GM21529 (cell line): ENCODE data around the gene HDAC4.

Experiments
- ATAC-seq: cut with Tn5 transposase; IDR thresholded peaks from one replicate; pipeline ENCODE4 v1.9.1; 2021; ENCODE audit not compliant: unreplicated experiment

The HDAC4 gene

DNA sequence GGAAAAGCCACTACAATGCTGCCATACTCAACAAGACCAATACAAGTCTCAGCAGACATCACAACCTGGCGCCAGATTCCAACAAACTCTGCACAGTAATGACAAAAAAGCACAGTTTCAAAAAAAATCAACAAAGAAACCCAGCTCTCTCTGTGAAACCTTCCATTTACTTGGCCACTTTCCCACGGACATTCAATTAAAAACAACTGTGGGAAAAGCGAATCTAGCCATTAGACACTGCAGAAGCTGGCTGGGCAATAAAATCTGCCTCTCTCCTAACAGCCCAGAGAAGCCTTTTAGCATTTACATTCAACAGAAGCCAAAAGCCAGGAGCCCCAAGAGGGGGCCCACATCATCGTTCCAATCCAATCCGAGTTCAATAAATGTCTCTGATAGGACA, 128.9 kb downstream of the HDAC4 start:
- ATAC-seq: no peak

DNA sequence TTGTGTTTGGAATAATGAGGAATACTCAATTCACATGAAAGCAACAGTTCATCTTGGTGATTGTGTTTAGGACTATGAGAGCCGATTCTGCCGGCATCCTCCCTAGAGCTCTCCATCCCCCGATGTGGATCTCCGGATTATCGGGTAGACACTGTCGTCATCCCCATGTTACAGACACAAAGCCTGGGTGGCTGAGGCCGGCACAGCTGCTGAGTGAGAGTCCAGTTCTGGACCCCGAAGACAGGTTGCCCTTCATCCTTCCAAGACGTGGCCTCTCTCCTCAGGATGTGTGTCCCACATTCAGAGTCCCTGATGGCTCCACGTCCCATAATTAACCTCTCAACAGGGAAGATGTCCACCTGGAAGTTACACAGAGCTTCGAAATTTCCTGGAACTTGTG, 129.3 kb downstream of the HDAC4 start:
- ATAC-seq: no peak

GRCh38 chr2:239269916-239270315, 130.9 kb downstream of the HDAC4 start:
- no peak for ATAC-seq

- ATAC-seq: no peak
These were observed 131.5 kb downstream of the HDAC4 start for GRCh38 chr2:239269173-239269885.

- no peak for ATAC-seq
These were observed 132.3 kb downstream of the HDAC4 start for GRCh38 chr2:239268549-239268948.

GRCh38 chr2:239268082-239268481, 132.7 kb downstream of the HDAC4 start:
- no peak for ATAC-seq

DNA sequence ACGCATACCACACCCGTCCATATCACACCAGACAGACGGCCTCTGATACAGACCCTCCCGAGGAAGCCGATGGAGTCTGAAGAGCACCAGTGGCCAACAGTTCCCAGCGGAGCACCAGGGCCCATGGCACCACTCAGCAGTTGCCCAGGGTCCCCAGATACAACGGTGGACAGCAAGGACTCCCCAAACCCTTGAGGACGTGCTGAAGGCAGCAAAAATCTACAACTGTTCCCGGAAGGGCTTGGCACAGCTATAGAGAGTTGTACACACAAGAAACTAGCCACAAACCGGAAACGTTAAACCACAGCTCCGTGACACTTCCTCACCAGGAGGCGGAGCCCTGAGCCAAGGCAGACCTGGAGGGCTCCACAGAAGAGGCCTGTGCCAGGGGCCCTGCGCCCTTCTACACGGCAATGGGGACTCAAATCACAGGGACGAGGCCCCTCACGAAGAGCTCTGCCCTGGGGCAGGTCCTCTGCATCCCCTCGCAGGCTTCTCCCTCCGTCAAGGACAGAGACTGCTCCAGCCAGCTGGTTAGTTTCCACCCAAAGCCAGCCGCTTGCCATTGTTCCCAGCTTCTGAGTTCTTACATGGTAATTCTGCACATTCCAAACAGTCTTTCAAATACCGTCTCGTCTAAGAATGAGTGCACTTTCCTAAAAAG, 133.4 kb downstream of the HDAC4 start:
- peak; percentile 87 for ATAC-seq

- ATAC-seq: no peak
These were observed 134.0 kb downstream of the HDAC4 start for GRCh38 chr2:239266779-239267287.

DNA sequence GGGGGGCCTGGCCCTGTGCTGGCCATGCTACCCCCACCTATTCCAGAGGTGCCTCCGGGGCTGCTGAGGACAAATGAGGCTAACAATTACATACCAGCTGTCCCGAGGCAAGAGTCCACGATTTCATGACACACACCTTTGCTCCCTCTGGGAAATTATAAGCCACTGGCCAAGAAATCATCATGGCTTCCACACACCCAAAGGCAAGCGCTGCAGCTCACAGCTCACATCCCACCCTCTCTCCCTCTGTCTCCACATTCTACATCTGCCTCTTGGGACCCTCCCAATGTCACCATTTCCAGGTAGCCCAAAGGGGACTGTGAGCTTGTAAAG, 134.4 kb downstream of the HDAC4 start:
- ATAC-seq: no peak

- no peak for ATAC-seq
These were observed 135.0 kb downstream of the HDAC4 start for GRCh38 chr2:239265681-239266433.

GRCh38 chr2:239264838-239265651, 135.8 kb downstream of the HDAC4 start:
- peak; percentile 40 for ATAC-seq

DNA sequence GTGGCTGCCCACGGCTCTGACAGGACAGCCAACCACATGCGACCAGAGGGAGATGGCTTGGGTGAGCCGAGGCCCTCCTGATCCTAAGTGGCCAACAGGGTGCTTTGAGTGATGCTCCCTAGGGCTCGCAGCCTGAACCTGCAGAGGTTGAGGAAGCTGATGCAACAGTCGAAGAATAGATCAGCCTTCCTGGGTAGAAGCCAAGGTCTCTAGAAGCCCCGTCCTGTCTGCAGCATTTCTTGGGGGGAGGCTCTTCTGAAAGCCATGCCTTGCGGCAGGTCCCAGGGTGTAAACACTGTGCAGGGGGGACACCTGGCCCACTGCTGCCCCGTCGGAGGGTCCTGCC, 136.4 kb downstream of the HDAC4 start:
- no peak for ATAC-seq

DNA sequence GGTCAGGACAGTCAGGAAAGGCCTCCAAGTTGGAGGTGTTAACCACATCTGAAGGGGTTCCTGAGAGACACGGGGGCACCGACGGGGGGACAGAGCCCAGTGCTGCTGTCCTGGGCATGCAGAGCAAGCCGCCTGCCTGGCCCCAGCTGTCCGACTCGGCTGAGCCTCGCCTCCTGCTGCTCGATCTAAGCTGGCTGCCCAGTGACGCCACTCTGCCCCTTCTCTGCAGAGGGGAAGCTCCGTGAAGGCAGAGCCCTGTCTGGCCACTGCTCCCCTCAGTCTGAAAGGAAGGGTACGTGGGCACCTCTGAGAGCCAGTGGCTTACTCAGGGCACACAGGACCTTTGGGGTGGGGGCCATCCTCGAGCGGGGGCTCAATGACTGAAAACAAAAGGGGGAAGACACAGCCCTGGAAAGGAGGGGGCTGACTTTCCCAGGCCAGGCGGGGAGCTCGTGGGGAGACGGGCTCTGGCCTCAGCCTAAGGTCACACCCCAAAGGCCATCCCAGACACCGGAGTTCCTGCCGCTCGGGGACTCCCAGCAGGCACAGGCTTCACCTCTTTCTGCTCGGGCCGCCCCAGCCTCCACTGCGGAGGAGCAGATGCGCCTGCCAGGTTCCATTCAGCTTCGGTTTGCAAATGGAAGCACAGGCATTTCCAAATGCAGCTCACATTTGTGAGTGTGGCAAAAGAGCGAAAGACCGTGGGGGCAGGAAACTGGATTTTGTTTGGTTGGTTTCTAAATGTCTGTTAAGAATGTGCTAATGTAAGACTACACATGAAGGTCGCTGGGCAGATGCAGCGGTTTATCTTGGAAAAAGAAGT, 136.9 kb downstream of the HDAC4 start:
- ATAC-seq: no peak

GRCh38 chr2:239263231-239263630, 137.6 kb downstream of the HDAC4 start:
- ATAC-seq: no peak

DNA sequence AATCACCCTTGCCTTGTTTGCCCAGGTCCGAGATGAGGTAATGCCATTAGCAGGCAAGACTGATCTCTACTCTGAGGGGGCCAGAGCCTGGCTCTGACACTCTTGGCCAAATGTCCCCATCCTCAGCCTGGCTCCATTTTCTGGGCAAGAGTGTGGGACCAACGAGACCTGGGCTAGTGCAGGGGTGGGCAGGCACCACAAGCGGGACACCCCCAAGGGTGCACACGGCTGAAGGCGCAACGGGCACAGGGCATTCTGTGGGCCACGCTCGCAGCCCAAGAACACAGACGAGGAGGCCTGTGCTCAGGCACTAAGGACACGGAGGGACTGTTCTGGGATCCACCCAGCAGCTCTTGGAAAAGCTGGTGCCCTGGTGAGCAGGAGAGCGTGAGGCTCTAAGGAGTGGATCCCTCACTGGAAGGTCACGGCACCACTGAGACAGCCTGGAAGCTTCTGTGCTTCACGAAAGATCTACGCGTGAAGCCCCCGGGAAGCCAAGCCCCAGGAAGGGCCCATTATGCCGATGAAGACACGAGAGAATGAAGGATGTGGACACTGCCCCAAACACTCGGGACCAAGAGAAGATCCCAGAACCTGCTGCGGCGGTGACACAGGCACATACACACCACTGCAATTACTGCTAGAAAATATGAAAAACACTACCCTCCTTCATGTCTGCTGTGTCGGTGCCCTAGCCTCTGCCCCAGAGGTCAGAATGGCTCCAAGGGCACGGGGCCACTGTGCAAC, 138.2 kb downstream of the HDAC4 start:
- ATAC-seq: no peak

DNA sequence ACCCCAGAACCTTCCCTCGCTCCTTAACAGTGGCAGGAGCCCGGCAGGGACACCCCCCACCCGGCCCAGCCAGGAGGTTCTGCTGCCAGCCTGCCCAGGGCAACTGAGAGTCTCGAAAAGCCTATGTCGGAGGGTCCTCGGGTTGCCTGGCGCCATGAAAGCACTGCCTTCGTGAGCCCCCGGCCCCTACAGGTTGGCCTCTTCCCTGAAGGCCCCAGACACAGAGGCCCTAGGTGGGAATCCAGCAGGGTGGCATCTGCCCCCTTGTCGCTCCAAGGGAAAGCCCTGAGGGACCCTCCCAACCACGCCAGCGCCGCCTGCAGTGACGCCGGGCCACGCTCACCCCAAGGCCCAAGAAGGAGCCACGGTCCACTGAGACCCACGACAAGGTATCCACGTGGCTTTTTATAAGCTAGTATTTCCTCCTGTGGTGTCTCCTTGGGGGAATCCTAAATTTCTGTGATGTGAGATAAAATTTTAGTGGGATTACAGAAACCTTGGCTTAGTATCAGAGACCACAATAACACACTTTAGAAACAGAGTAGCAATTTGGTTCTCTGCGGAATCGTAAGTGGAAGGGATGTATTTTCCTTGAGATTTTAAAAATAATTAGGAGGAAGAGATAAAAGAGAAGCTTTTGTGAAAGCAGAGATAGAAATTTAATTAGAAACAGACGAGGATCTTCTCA, 138.9 kb downstream of the HDAC4 start:
- ATAC-seq: no peak

DNA sequence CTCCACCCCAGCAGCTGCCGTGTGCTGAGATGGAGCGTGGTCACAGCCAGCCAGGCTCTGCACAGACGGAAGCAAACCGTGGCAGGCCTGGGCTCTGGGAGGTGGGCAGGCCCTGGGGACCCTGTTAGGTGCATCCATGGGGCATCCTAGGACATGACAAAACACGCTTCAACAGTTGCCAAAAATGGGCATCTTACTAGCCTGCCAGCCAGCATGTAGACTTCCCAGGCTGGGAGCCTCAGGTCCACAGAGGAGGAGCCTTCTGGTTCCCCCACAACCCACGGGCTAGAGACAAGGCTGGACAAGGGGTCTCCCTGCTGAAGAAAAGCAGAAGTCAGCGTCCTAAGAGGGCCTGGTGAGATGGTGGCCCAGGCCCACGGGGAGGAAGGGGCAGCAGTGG, 139.5 kb downstream of the HDAC4 start:
- no peak for ATAC-seq

DNA sequence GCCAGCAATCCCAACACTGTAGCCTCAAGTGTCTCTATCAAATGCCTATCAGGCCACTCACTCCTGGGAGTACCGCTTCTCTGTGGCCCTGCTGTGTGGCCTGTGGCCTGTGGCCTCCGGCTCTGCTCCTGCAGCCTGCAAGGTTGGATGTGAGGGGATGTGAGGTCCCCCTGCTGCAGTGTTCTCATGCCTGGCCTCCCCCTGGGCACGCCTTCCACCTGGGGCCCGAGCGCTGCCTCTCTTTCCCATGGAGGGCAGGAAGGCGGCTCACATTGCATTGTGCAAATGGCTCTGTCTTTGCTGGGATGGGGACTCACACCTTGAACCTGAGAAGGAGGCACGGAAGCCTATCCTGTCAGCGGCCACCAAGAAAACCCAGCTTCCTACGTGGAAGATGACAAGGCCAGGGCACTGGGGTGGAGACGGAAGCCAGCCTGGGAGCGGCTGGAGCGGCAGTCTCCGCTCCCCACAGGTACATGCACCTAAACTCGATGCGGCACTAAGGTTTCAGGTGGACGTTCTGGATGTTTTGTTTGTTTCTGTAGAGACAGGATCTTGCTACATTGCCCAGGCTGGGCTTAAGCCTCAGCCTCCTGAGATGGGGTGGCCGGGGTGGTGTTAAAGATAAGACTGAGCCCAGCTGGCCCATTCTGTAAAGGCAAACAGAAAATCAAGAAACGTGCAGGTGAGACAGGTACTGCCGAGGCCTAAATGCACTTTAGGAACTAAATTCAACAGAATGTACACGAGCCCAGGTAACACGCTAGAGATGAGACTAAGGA, 140.1 kb downstream of the HDAC4 start:
- no peak for ATAC-seq
